Measurements from ENCODE around the gene SRPX.

- TF ChIP-seq CTCF (IDR thresholded peaks at IDR 0.05) (peak in 2 of 4 experiments; percentile 25 to 46), POLR2AphosphoS5 (IDR thresholded peaks at IDR 0.05) (no peak), POLR2A (IDR thresholded peaks at IDR 0.05) (no peak)
Observed at GRCh38 chrX:38175139-38175538, 45.5 kb downstream of the SRPX start.

Measured in prostate gland (tissue), 2 donors.